GM12878 (cell line): Measurements from ENCODE around the gene NSMCE1. TPM values are rescaled to one million over a fixed set of nuclear protein-coding genes. Genes with fewer than 3 reads are reported as not detected.

ENCODE experiments used
- CEBPZ ChIP-seq: fragments of 150-350 bp; IDR thresholded peaks from 2 replicates; pipeline ENCODE4 v1.6.1; 2016; ENCODE audit warnings: low read depth, low read length
- ETV6 ChIP-seq, 2 experiments: fragments of 450-650 bp in 1 of 2; IDR thresholded peaks in 1 of 2; conservative IDR thresholded peaks in 1 of 2; 2 replicates each; pipeline ENCODE4 v1.6.1; 2014; ENCODE audit warnings: antibody characterized with exemption in 1 of 2, borderline replicate concordance in 1 of 2, low read depth in 1 of 2, mild to moderate bottlenecking in 1 of 2, moderate library complexity in 1 of 2
- MTA3 ChIP-seq: IDR thresholded peaks from 2 replicates; pipeline ENCODE4 v1.6.1; 2012; ENCODE audit warnings: low read length, inconsistent platforms, borderline replicate concordance
- NFIC ChIP-seq: IDR thresholded peaks from 2 replicates; pipeline ENCODE4 v1.6.1; 2012; ENCODE audit warnings: low read depth, mild to moderate bottlenecking, inconsistent platforms, low read length, moderate library complexity
- PAX8 ChIP-seq: fragments of 450-650 bp; IDR thresholded peaks from 2 replicates; pipeline ENCODE4 v1.6.1; 2017; ENCODE audit warnings: mild to moderate bottlenecking, moderate library complexity
- RCOR1 ChIP-seq: conservative IDR thresholded peaks from 2 replicates; pipeline ENCODE4 v1.6.1; 2012; ENCODE audit warnings: low read depth, low read length, improper control_type of control experiment
- RELA ChIP-seq: fragments of 450-650 bp; IDR thresholded peaks from 2 replicates; pipeline ENCODE4 v1.8.0; 2014; ENCODE audit warnings: borderline replicate concordance; ENCODE audit not compliant: partially characterized antibody
- SUPT20H ChIP-seq: IDR thresholded peaks from 2 replicates; pipeline ENCODE4 v1.6.1; 2011; ENCODE audit warnings: low read depth, mild to moderate bottlenecking, low read length, moderate library complexity, borderline replicate concordance; ENCODE audit not compliant: control insufficient read depth
- TARDBP ChIP-seq: IDR thresholded peaks from 2 replicates; pipeline ENCODE4 v1.6.1; 2016; ENCODE audit warnings: borderline replicate concordance
- TCF3 ChIP-seq: IDR thresholded peaks from 2 replicates; pipeline ENCODE4 v1.6.1; 2012; ENCODE audit warnings: low read depth, mild to moderate bottlenecking, low read length, borderline replicate concordance; ENCODE audit not compliant: insufficient read depth
- ZBTB11 ChIP-seq: fragments of 450-650 bp; formaldehyde crosslinking; IDR thresholded peaks from 2 replicates; pipeline ENCODE4 v1.5.0; 2022; ENCODE audit warnings: mild to moderate bottlenecking, missing genetic modification characterization
- ZBTB33 ChIP-seq: fragments of 450-650 bp; IDR thresholded peaks from 2 replicates; pipeline ENCODE4 v1.6.1; 2017; ENCODE audit warnings: mild to moderate bottlenecking
- ZNF24 ChIP-seq: fragments of 450-650 bp; IDR thresholded peaks from 2 replicates; pipeline ENCODE4 v1.6.1; 2017; ENCODE audit warnings: antibody characterized with exemption, mild to moderate bottlenecking
- ZZZ3 ChIP-seq: IDR thresholded peaks from 2 replicates; pipeline ENCODE4 v1.6.1; 2011; ENCODE audit warnings: low read depth; ENCODE audit not compliant: control insufficient read depth, insufficient read length
- polyA plus RNA-seq, 11 experiments: library from polyadenylated mRNA; depleted of rRNA in 4 of 11; unstranded in 6 of 11; stranded (reverse) in 5 of 11; fragments of >200 nt; fragmentation: Nextera tagmentation in 4 of 11; fragmentation: Illumina TruSeq in 1 of 11; extraction: Ambion mirVana in 4 of 11; extraction: Trizol in 1 of 11; gene quantifications; 1 replicate in 1 of 11; 2 replicates in 10 of 11; pipeline versions ENCODE4 v1.2.1 to v1.2.3, GENCODE V29; 2011 to 2016; ENCODE audit warnings: inconsistent platforms in 2 of 11, missing spikeins in 2 of 11, low read depth in 1 of 11
- total RNA-seq, 4 experiments: library from RNA; depleted of rRNA in 3 of 4; stranded (reverse); fragments of >200 nt in 3 of 4; fragmentation: Illumina TruSeq in 1 of 4; extraction: Trizol in 1 of 4; gene quantifications; 2 replicates each; pipeline versions ENCODE4 v1.2.1 to v1.2.3, GENCODE V29; 2013 to 2021
- TF ChIP-seq, protein P1 (sequence below): fragments of 450-650 bp; IDR thresholded peaks from 2 replicates; pipeline ENCODE4 v1.6.1; 2016; ENCODE audit warnings: mild to moderate bottlenecking
- TF ChIP-seq, protein P2 (sequence below): IDR thresholded peaks from 2 replicates; pipeline ENCODE4 v1.6.1; 2011; ENCODE audit warnings: low read depth, low read length, improper control_type of control experiment, borderline replicate concordance

Gene NSMCE1
- total and polyA plus RNA-seq, 10 of the 15 experiments (the other 5 are each of a cell fraction or from before 2014, with no cell fraction given) = 54.0 to 214 (median 71.4) TPM

- no peak for TF ChIP-seq RELA
- TF ChIP-seq PAX8 = no peak
- 0 out of 2 replicates have a peak, but pooled peaks have one; percentile 46 for TF ChIP-seq ZNF24
- no peak for TF ChIP-seq TARDBP
- no peak; a peak in 1 of 4 replicates for TF ChIP-seq ETV6 (conservative IDR thresholded peaks at IDR 0.05 in 1 of 2, IDR thresholded peaks at IDR 0.05 in 1 of 2; ENCODE audit: borderline replicate concordance in 1 of 2, low read depth in 1 of 2)
- TF ChIP-seq, protein P1, sequence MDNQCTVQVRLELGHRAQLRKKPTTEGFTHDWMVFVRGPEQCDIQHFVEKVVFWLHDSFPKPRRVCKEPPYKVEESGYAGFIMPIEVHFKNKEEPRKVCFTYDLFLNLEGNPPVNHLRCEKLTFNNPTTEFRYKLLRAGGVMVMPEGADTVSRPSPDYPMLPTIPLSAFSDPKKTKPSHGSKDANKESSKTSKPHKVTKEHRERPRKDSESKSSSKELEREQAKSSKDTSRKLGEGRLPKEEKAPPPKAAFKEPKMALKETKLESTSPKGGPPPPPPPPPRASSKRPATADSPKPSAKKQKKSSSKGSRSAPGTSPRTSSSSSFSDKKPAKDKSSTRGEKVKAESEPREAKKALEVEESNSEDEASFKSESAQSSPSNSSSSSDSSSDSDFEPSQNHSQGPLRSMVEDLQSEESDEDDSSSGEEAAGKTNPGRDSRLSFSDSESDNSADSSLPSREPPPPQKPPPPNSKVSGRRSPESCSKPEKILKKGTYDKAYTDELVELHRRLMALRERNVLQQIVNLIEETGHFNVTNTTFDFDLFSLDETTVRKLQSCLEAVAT = peak; percentile 33; the same call in 1 of the 2 replicates
- TF ChIP-seq ZZZ3 = no peak
- peak; percentile 52; the same call in 1 of the 2 replicates for TF ChIP-seq NFIC
- TF ChIP-seq SUPT20H = no peak
- TF ChIP-seq TCF3 = no peak
- TF ChIP-seq ZBTB11 = no peak
- no peak for TF ChIP-seq MTA3
- TF ChIP-seq CEBPZ = no peak
- TF ChIP-seq, protein P2, sequence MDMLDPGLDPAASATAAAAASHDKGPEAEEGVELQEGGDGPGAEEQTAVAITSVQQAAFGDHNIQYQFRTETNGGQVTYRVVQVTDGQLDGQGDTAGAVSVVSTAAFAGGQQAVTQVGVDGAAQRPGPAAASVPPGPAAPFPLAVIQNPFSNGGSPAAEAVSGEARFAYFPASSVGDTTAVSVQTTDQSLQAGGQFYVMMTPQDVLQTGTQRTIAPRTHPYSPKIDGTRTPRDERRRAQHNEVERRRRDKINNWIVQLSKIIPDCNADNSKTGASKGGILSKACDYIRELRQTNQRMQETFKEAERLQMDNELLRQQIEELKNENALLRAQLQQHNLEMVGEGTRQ = no peak
- no peak for TF ChIP-seq ZBTB33
- TF ChIP-seq RCOR1 = no peak
Observed at GRCh38 chr16:27273670-27274423, 5.3 kb upstream of the NSMCE1 start (continued).
